ENCODE data around the gene ACO2.

The ACO2 gene

GRCh38 chr22:41524809-41525449 lies 56.0 kb downstream of the ACO2 start:
- DNase-seq, result peak; percentile 19 to 62 (median 54)

DNA sequence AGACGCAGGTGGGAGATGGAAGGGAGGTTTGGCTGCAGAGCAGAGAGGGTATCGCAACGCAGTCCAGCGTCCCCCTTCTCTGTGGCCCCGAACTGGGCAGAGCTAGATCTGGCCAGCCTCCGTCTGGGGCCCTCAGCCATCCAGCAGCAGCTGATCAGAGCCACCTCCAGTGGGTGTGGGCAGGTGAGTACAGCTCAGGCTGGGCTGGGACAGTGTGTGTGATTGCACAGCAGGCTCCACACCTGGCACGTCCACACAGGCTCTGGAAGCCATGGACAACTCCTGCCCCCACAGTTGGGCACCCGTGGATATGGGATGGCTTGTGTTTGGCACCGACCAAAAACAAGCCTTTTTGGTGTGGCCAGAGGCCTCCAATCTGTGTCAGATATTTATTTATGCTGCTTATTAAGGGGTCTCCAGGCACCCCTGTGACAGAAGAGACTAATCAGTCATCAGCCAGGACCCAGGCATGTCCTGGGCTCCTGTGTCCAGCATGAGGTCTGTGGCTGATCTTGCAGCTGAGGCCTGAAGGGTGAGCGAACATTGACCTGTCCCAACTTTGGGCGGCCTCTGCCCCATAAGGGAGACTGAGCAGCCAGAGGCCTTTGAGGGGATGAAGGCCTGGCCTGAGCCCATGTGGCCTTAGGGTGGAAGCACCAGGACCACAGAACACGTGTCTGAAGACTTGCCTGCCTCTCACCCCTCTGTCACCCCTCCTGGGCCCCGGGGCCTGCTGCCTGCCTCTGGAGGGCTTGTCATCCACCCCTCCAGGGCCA lies 56.7 kb downstream of the ACO2 start:
- no peak for DNase-seq

- no peak for DNase-seq
These were observed 57.4 kb downstream of the ACO2 start for GRCh38 chr22:41526226-41526829.

- DNase-seq, result peak; percentile 42 to 66 (median 63)
These were observed 58.2 kb downstream of the ACO2 start for GRCh38 chr22:41526830-41527799.

DNA sequence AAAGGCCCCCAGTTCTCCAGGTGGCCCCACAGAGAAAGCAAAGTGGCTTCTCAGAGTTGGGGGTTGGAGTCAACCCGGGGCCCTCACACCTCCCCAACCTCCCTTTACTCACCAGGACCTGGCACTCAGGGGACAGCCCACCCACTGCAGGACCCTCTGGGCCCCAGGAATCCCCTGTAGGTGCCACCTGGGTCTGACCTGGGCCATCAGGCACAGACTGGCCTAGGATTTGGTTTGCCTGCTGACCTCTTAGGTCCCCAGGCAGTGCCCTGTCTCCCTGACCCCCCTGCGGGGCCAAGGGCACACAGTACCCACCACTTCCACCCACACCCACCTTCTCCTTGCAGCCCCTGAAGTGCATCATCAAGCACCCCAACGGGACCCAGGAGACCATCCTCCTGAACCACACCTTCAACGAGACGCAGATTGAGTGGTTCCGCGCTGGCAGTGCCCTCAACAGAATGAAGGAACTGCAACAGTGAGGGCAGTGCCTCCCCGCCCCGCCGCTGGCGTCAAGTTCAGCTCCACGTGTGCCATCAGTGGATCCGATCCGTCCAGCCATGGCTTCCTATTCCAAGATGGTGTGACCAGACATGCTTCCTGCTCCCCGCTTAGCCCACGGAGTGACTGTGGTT lies 59.3 kb downstream of the ACO2 start:
- DNase-seq, result no peak

DNA sequence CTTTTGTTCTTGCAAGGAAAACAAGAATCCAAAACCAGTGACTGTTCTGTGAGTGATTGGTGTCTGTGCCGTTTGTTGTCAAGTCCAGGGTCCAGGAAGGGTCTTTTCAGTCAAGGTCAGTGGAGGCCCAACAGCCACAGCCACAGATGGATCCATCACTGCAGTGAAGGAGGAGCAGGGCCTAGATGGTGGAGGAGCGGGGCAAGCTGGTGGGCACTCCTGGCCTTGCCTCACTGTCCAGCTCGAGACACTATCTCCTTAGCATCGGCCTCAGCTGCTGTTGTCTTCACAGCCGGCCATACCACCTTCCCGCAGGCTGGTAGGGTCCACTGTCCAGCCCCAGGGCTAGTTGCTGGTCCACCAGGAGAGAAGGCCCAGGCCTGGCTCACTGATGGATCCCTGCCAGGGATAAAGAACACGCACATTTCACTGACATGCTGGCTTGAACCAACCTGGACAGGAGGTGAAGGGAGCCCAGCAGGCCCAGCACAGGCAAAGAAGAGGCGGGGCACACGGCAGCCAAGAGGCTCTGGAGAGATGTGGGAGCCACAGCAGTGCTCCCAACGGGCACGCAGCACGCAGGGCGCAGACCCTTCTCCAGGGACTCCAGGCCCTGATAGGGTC lies 60.1 kb downstream of the ACO2 start:
- DNase-seq, result no peak

DNA sequence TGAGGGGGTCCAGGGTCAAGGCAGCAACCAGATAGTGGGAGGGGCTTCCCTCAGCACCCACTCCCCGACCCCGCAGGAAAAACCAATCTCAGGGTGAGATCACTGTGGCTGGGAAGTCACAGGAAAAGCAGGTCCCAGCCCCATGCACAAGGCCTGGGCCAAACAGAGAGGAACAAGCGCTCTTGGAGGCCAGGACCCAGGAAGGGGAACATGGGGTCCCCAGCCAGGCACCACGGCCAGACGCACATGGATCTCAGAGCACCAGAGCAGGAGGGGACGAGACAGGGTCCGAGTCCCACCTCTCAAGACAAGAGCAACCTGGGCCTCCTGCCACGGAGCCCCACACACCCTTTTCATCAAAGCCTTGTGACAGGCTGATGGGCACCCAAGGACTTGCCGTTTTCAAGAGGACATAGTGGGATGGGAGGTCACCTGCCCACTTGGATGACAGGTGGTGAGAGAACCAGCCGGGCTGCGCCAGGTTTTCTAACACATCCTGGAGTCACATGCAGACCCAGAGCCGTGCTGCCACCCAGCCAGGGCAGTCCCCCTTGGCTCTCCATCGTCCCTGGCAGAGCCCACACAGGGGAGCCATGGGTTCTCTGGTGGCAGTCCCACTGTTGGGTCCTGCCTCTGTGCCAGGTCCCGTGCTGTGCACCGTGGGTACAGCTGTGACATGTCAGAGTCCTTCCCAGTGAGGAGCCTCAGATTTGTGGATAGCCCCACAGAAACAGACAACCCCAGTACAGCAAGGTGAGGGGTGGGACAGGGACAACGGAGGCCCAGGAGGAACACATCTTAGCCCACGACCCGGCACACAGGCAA lies 62.2 kb downstream of the ACO2 start:
- no peak for DNase-seq

GRCh38 chr22:41531715-41532477 lies 63.0 kb downstream of the ACO2 start:
- no peak for DNase-seq

- peak; percentile 40 to 64 (median 53) for DNase-seq
These were observed 64.2 kb downstream of the ACO2 start for GRCh38 chr22:41532908-41533825.

DNA sequence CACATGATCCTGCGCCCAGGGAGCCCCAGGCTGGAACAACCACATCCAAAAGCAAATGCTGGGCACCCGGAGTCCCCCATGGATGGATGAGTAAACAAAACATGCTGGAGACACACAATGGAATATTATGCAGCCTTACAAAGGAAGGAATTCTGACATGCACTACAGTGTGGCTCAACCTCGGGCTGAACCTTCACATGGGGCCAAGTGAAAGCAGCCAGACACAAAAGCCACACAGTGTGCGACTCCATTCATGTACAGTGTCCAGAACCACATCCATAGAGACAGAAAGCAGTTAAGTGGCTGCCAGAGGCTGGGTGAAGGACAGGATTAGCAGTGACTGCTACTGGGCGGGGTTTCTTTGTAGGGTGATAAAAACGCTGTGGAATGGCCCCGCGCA lies 65.3 kb downstream of the ACO2 start:
- no peak for DNase-seq

- no peak for DNase-seq
These were observed 66.3 kb downstream of the ACO2 start for GRCh38 chr22:41535244-41535643.

DNA sequence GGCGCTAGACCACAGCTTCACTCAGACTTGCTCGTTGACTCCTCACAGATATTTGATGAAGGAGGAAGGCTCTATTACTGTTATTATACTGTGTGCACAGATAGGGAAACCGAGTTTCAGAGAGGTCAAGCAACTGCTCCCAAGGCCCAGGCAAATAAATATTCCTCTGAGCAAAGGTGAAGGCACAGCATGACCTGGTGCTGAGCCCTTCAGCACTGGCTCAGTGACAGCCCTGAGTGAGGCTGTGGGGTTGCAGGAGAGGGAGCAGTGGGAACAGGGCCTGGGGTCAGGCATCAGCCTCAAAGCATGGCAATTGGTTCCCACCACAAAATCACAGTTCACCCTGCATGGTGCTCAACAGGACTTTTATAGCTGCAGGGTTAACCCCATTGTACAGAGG lies 68.3 kb downstream of the ACO2 start:
- DNase-seq, result no peak

- DNase-seq, result no peak
These were observed 69.7 kb downstream of the ACO2 start for GRCh38 chr22:41538583-41538982.

GRCh38 chr22:41539146-41540005 lies 70.5 kb downstream of the ACO2 start:
- no peak for DNase-seq

DNA sequence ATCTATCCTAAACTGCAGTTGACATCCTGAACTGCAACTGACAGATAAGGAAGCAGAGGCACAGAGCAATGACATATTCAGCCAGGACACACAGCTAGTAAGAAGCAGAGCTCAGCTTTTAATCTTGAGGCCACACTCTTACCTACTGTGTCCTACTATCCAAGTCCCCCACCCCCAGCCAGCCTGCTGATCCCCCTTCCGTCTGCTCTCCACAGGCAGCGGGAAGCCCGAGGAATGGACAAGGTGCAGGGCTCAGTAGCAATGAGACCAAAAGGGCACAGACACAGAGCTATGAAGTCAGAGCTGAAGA lies 71.0 kb downstream of the ACO2 start:
- DNase-seq, result no peak

DNA sequence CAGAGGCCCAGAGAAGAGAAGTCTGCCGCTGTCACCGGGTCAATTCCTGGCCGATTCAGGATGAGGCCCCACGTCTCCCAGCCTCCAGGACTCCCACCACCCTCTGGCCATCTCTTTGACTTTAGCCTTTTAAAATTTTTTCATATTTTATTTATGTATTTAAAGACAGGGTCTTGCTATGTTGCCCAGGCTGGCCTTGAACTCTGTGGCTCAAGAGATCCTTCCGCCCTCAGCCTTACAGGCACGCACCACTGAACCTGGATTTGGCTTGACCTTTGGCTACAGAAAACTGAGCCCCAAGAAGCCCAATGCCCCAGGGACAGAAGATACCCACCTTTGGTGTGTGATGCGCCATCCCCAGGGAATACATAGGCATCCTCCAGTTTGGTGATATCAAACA lies 71.4 kb downstream of the ACO2 start:
- no peak for DNase-seq

- DNase-seq, result no peak
These were observed 72.6 kb downstream of the ACO2 start for GRCh38 chr22:41541484-41541883.

DNA sequence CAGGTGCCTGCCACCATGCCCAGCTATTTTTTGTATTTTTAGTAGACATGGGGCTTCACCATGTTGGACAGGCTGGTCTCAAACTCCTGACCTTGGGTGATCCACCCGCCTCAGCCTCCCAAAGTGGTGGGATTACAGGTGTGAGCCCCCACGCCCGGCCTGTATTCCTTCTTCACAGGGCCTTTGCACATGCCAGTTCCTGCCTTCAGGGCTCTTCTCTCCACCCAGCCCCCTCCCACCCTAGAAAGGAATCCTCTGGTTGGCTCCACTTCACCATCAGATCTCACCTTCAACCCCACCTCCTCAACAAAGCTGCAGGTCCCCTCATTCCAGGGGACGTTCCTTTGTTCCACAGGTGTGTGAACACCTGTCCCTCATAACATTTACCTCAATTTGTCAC lies 73.3 kb downstream of the ACO2 start:
- no peak for DNase-seq

Measured in T-helper 1 cell (primary cell).